ENCODE results near the gene C17orf75.

C17orf75 gene

GRCh38 chr17:32307658-32308057, 34.3 kb downstream of the C17orf75 start:
- no peaks in the 10 kb centered on the region for H3K9me3 Mint-ChIP-seq

GRCh38 chr17:32305049-32305448, 36.9 kb downstream of the C17orf75 start:
- Mint-ChIP-seq H3K9me3 (no peaks in the 10 kb centered on the region), H3K4me3 (no peak overlapping the region), H3K27me3 (peaks cover 47% of the 10 kb centered on the region), H3K36me3 (no peaks in the 10 kb centered on the region), H3K4me1 (no peaks in the 10 kb centered on the region), H3K27ac (no peak overlapping the region)
- CTCF ChIA-PET = no interaction called here
- no peak for DNase-seq

More at GRCh38 chr17:32307658-32308057, 34.3 kb downstream of the C17orf75 start:
- peaks cover 61% of the 10 kb centered on the region for H3K27me3 Mint-ChIP-seq
- no peak overlapping the region for H3K27ac Mint-ChIP-seq
- no peak overlapping the region for H3K4me3 Mint-ChIP-seq
- H3K36me3 Mint-ChIP-seq = no peaks in the 10 kb centered on the region
- no peaks in the 10 kb centered on the region for H3K4me1 Mint-ChIP-seq
- DNase-seq = no peak
- CTCF ChIA-PET = interaction anchor here (1.3 kb wide), 1 partner anchor 12 kb away, joined by 4 read pairs; no protein-coding TSS in a partner anchor

- CTCF ChIA-PET = no interaction called here
- no peak for DNase-seq
- H3K27ac Mint-ChIP-seq = no peak overlapping the region
- H3K36me3 Mint-ChIP-seq = no peaks in the 10 kb centered on the region
- H3K4me3 Mint-ChIP-seq = no peak overlapping the region
- no peaks in the 10 kb centered on the region for H3K4me1 Mint-ChIP-seq
- H3K9me3 Mint-ChIP-seq = no peaks in the 10 kb centered on the region
- H3K27me3 Mint-ChIP-seq = peaks cover 47% of the 10 kb centered on the region
Observed at GRCh38 chr17:32303781-32304288, 38.1 kb downstream of the C17orf75 start.

- Mint-ChIP-seq H3K36me3 (no peaks in the 10 kb centered on the region), H3K27me3 (peaks cover 48% of the 10 kb centered on the region), H3K9me3 (no peaks in the 10 kb centered on the region), H3K4me3 (no peak overlapping the region), H3K27ac (no peak overlapping the region), H3K4me1 (no peaks in the 10 kb centered on the region)
- DNase-seq = no peak
- CTCF ChIA-PET = interaction anchor here (1.5 kb wide), 1 partner anchor 17 kb away, joined by 3 read pairs; no protein-coding TSS in a partner anchor
Observed at GRCh38 chr17:32302860-32303649, 38.9 kb downstream of the C17orf75 start.

GRCh38 chr17:32302037-32302436, 39.9 kb downstream of the C17orf75 start:
- Mint-ChIP-seq H3K27me3 (peaks cover 45% of the 10 kb centered on the region), H3K4me3 (no peak overlapping the region), H3K9me3 (no peaks in the 10 kb centered on the region), H3K36me3 (no peaks in the 10 kb centered on the region), H3K27ac (no peak overlapping the region), H3K4me1 (no peaks in the 10 kb centered on the region)
- no peak for DNase-seq
- CTCF ChIA-PET = interaction anchor here (0.6 to 1.5 kb wide), 2 partner anchors 18 to 23 kb away, joined by 3 read pairs; no protein-coding TSS in a partner anchor

GRCh38 chr17:32299580-32300164, 42.3 kb downstream of the C17orf75 start:
- no peaks in the 10 kb centered on the region for H3K36me3 Mint-ChIP-seq
- no peak for DNase-seq
- CTCF ChIA-PET = no interaction called here
- peaks cover 30% of the 10 kb centered on the region for H3K27me3 Mint-ChIP-seq
- H3K27ac Mint-ChIP-seq = no peak overlapping the region
- no peaks in the 10 kb centered on the region for H3K4me1 Mint-ChIP-seq
- no peaks in the 10 kb centered on the region for H3K9me3 Mint-ChIP-seq
- H3K4me3 Mint-ChIP-seq = no peak overlapping the region

- Mint-ChIP-seq H3K4me1 (peaks cover 2% of the 10 kb centered on the region), H3K9me3 (no peaks in the 10 kb centered on the region), H3K4me3 (no peak overlapping the region), H3K36me3 (no peaks in the 10 kb centered on the region), H3K27ac (no peak overlapping the region), H3K27me3 (peaks cover 27% of the 10 kb centered on the region)
- CTCF ChIA-PET = no interaction called here
- no peak for DNase-seq
Observed at GRCh38 chr17:32298721-32299579, 43.0 kb downstream of the C17orf75 start.

GRCh38 chr17:32298298-32298697, 43.7 kb downstream of the C17orf75 start:
- H3K4me1 Mint-ChIP-seq = peaks cover 2% of the 10 kb centered on the region
- H3K27me3 Mint-ChIP-seq = peaks cover 25% of the 10 kb centered on the region
- no peaks in the 10 kb centered on the region for H3K36me3 Mint-ChIP-seq
- no peak overlapping the region for H3K4me3 Mint-ChIP-seq
- no peak for DNase-seq
- no peak overlapping the region for H3K27ac Mint-ChIP-seq
- CTCF ChIA-PET = interaction anchor here (0.7 kb wide), 1 partner anchor 27 kb away, joined by 3 read pairs; no protein-coding TSS in a partner anchor
- no peaks in the 10 kb centered on the region for H3K9me3 Mint-ChIP-seq

GRCh38 chr17:32297860-32298259, 44.1 kb downstream of the C17orf75 start:
- H3K27ac Mint-ChIP-seq = no peak overlapping the region

GRCh38 chr17:32297424-32297823, 44.5 kb downstream of the C17orf75 start:
- CTCF ChIA-PET = no interaction called here
- Mint-ChIP-seq H3K9me3 (no peaks in the 10 kb centered on the region), H3K4me1 (peaks cover 2% of the 10 kb centered on the region), H3K36me3 (no peaks in the 10 kb centered on the region), H3K27ac (no peak overlapping the region), H3K4me3 (no peak overlapping the region), H3K27me3 (peaks cover 25% of the 10 kb centered on the region)
- DNase-seq = no peak

More at GRCh38 chr17:32297860-32298259, 44.1 kb downstream of the C17orf75 start:
- H3K4me3 Mint-ChIP-seq = no peak overlapping the region
- peaks cover 2% of the 10 kb centered on the region for H3K4me1 Mint-ChIP-seq
- no peaks in the 10 kb centered on the region for H3K9me3 Mint-ChIP-seq
- CTCF ChIA-PET = interaction anchor here (0.7 kb wide), 1 partner anchor 26 kb away, joined by 3 read pairs; no protein-coding TSS in a partner anchor
- DNase-seq = no peak
- H3K36me3 Mint-ChIP-seq = no peaks in the 10 kb centered on the region
- peaks cover 25% of the 10 kb centered on the region for H3K27me3 Mint-ChIP-seq

GRCh38 chr17:32292094-32292493, 49.9 kb downstream of the C17orf75 start:
- Mint-ChIP-seq H3K36me3 (no peaks in the 10 kb centered on the region), H3K4me3 (no peak overlapping the region), H3K27ac (no peak overlapping the region), H3K9me3 (no peaks in the 10 kb centered on the region), H3K27me3 (peaks cover 36% of the 10 kb centered on the region), H3K4me1 (peaks cover 7% of the 10 kb centered on the region)
- no peak for DNase-seq
- CTCF ChIA-PET = no interaction called here

GRCh38 chr17:32289471-32290070, 52.4 kb downstream of the C17orf75 start:
- DNase-seq = no peak
- H3K27ac Mint-ChIP-seq = no peak overlapping the region
- H3K27me3 Mint-ChIP-seq = peaks cover 35% of the 10 kb centered on the region
- CTCF ChIA-PET = no interaction called here
- H3K36me3 Mint-ChIP-seq = no peaks in the 10 kb centered on the region
- no peak overlapping the region for H3K4me3 Mint-ChIP-seq
- H3K9me3 Mint-ChIP-seq = no peaks in the 10 kb centered on the region
- H3K4me1 Mint-ChIP-seq = peaks cover 7% of the 10 kb centered on the region

- peaks cover 5% of the 10 kb centered on the region for H3K4me1 Mint-ChIP-seq
- no peak for DNase-seq
- CTCF ChIA-PET = interaction anchor here (0.6 to 1.7 kb wide), 2 partner anchors 31 to 229 kb away, joined by 3 to 6 read pairs; no protein-coding TSS in a partner anchor
- H3K36me3 Mint-ChIP-seq = no peaks in the 10 kb centered on the region
- H3K27me3 Mint-ChIP-seq = peaks cover 40% of the 10 kb centered on the region
- H3K4me3 Mint-ChIP-seq = no peak overlapping the region
- H3K9me3 Mint-ChIP-seq = no peaks in the 10 kb centered on the region
- H3K27ac Mint-ChIP-seq = no peak overlapping the region
Observed at GRCh38 chr17:32288615-32289014, 53.4 kb downstream of the C17orf75 start.

Data from activated naive CD4-positive, alpha-beta T cell treated with anti-CD3 and anti-CD28 coated beads, Interleukin-2, amount 10 ng/mL, durations not matched to agents 7 days and 5 days (primary cell).